Panc1 (cell line): ENCODE results near the gene XPA.

Experiments used
- SIN3A ChIP-seq: IDR thresholded peaks from 2 replicates; pipeline ENCODE4 v1.6.1; 2012; ENCODE audit warnings: low read depth, mild to moderate bottlenecking, low read length, moderate library complexity, borderline replicate concordance; ENCODE audit not compliant: insufficient read depth
- TF ChIP-seq, protein P1 (sequence below): fragments of 450-650 bp; IDR thresholded peaks from 2 replicates; pipeline ENCODE4 v1.5.1; 2017; ENCODE audit warnings: mild to moderate bottlenecking

DNA sequence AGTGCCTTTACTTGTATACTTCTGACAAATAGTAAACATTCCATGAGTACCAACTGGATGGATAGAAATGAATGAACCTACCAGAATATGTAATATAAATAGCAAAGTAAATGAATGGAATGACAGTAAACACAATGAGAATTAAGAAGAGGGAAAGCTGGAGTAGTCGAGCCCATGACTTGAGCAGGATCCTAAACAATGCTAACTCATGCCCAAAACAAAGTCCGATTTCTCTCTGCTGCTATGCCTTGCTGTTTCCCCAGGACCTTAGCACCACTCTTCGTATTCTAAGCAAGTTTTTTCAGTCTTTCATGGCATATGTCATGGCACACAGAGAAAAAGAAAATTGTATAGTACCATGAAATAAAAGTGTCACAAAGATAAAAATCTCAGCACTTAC lies 1.8 kb downstream of the XPA start:
- TF ChIP-seq, protein P1, sequence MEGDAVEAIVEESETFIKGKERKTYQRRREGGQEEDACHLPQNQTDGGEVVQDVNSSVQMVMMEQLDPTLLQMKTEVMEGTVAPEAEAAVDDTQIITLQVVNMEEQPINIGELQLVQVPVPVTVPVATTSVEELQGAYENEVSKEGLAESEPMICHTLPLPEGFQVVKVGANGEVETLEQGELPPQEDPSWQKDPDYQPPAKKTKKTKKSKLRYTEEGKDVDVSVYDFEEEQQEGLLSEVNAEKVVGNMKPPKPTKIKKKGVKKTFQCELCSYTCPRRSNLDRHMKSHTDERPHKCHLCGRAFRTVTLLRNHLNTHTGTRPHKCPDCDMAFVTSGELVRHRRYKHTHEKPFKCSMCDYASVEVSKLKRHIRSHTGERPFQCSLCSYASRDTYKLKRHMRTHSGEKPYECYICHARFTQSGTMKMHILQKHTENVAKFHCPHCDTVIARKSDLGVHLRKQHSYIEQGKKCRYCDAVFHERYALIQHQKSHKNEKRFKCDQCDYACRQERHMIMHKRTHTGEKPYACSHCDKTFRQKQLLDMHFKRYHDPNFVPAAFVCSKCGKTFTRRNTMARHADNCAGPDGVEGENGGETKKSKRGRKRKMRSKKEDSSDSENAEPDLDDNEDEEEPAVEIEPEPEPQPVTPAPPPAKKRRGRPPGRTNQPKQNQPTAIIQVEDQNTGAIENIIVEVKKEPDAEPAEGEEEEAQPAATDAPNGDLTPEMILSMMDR = no peak
- no peak for TF ChIP-seq SIN3A
